Measurements from ENCODE around the gene EPDR1.
"Not testable (repeated sequence)": the region's sequence is repeated elsewhere in the genome, so short reads cannot be mapped to it uniquely, and the experiment has no call there.

The EPDR1 gene

DNA sequence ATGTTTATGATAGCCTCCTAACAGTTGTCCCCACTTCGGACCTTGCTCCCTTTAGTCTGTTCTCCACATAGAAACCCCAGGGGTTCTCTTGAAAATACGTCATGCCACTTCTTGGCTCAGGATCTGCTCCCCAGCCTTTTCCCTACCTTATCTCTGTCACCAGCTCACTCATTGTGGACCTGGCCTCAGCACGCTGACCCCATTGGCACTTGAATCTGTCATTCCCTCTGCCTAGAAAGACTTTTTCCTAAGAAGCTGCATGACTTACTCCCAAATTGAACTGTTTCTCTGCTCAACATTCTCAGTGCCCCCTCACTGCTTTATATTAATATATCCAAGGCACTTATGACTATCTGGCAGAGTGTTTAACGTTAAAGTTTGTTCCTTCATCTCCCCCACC lies 8.4 kb downstream of the EPDR1 start:
- DNase-seq (ENCODE audit: low read depth): no peak

DNA sequence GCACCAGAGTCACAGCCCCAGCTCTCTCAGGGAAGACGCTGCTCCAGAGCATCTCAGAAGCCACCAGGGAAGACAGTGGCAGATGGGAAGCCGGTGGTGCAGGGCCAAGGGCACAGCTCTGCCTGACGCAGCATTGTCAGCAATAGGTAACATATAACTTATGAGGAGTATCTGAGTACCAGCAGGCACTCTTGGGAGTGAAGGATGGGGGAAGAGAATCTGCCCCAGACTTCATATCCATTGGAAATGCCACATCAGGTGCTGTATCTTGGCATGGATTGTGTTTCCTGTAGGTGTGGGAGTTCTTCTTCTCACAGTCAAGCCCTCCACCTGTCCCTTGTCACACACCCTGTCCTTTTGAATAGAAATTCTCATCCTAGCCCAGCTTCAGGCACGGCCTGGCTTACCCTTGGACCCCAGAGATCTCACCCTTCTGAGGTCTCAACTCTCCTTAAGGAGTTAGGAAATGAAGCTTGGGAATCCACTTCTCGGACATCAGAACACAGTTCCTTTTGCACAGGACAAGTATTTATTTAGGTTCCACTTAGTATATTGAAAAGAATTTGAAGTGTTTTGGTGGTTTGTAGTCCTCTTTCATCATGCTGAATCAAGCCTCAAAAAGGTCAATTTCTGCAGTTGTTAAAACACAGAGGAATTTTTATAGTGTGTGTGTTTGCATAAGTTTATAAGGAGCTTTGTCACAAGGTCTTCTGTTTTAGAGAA lies 9.9 kb downstream of the EPDR1 start:
- no peak for DNase-seq (ENCODE audit: low read depth)

DNA sequence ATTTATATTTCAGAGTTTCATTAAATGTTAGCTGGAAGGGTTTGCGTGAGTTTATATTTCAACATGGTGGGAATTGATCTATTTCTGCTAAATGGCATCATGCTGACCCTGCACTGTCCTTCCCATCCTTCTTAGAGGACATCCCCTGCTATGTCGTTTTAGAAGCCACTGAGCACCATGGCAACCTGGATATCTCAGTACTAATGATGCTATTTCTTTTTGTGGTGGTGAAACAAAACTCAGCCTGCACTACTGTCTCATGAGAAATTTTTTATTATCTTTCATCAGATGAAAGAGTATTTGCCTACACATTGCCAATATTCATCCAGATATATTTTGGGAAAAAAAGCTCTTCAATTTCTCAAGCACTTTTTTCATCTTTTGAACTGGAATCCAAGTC lies 12.1 kb downstream of the EPDR1 start:
- no peak for DNase-seq (ENCODE audit: low read depth)

DNA sequence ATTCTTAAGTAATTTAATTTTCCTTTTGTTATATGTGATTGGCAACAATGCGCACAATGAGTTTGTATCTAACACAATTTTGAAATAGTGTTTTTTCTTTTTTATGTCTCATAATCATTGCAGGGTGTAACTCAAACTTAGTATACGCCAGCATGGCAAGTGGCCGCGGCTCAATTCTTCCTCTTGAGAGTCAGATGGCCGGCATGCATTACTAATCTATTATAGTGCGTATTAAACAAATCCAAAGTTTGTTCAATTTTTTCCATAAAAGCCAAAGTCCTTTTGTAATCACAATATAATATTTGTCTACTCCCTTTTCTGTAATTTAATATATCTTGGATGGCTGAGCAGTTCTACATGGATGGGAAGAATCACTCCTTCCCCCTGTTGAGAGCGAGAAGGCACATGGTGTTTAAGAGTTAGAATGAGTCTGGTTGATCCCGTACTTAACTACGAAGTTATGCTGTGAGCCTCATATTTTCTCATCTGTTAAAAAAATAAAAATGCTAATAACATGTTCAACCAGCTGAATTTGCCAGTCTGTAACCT lies 12.7 kb downstream of the EPDR1 start:
- no peak for DNase-seq (ENCODE audit: low read depth)

DNA sequence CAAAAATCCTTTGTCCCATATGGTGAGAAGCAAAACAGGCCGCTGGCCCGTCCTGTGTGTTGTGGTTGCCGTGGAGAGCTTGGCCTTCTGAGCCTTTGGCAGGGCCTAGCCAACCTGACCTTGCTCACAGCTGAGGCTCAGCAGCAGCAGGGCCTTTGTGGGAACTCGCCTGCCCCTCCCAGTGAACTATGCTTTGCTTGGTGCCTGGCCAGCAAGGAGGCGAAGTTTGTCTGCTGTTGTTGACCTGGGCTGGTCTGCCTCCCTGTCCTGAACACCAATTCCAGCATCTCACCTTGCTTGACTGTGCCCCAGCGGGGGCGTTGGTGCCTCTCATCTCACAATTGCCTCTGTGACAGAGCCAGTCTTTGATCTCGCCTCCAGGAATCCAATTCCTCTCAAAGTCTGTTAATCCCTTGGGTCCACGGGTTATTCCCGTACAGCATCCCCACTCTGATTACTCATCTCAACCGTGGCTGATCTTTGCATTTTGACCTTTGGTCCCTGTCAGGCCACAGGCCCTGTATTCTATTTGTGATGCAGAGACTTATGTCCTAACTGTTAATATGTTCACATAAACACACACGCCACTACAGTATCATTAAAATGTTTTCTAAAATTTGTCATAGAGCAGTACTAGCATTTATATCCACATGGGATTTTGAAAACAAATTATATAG lies 22.6 kb downstream of the EPDR1 start:
- DNase-seq (ENCODE audit: low read depth): no peak

DNA sequence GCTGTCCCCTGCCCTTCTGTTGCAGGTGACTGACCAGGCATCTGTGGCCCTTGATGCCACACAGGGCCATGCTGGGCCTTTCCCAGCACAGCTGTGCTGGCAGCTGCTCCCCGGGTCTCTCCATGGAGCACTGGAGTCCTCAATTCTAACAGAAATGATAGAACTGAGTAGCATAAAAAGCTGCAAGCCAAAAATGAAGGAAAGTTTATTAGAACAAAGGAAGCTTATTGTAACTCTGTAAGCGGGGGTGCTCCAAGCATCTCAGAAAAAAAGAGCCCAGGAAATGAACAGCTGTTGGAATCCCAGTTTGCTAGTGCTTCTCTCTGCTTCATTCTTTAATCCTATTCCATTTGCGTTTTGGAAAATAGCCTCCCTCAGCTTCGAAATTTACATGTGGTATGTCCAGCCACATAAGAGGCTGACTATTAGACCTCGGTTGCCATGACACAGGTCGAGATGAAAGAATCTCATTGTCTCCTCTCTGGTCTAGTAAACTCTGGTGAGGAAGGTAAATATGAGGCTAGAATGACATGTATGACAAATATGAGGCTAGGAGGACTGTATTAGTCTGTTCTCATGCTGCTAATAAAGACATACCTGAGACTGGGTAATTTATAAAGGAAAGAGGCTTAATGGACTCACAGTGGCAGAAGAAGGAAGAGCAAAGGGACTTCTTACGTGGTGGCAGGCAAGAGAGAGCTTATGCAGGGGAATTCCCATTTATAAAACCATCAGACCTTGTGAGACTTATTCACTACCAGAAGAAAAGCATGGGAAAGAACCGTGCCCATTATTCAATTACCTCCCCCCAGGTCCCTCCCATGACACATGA lies 23.7 kb downstream of the EPDR1 start:
- no peak for DNase-seq (ENCODE audit: low read depth)

DNA sequence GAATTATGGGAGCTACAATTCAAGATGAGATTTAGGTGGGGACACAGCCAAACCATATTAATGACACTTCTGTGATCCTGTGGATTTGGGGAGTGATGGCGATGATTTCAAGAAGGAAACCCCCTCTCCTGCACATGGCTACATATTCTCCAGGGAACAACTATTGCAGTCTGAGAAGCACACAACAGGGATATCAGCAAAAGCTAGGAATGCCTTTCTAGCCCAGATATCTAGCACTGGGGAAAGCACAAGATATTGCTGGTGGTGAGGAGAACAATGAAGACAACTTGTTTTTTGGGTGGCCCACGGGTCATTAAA lies 24.3 kb downstream of the EPDR1 start:
- no peak for DNase-seq (ENCODE audit: low read depth)

DNA sequence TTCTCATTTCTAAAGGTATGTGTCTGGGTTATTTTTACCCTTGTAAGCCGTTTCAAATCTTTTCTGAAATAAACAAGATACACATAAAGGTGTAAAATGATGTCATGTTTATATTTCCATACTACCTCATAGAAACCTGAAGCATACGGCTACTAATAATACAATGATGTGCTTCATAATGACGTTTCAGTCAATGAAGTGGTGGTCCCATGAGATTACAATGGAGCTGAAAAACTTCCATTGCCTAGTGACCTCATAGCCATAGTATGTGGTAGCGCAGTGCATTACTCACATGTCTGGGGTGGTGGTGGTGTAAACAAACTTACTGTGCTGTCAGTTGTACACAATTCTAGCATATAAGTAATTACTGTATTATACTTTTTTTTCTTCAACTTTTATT lies 24.9 kb downstream of the EPDR1 start:
- DNase-seq (ENCODE audit: low read depth): no peak

DNA sequence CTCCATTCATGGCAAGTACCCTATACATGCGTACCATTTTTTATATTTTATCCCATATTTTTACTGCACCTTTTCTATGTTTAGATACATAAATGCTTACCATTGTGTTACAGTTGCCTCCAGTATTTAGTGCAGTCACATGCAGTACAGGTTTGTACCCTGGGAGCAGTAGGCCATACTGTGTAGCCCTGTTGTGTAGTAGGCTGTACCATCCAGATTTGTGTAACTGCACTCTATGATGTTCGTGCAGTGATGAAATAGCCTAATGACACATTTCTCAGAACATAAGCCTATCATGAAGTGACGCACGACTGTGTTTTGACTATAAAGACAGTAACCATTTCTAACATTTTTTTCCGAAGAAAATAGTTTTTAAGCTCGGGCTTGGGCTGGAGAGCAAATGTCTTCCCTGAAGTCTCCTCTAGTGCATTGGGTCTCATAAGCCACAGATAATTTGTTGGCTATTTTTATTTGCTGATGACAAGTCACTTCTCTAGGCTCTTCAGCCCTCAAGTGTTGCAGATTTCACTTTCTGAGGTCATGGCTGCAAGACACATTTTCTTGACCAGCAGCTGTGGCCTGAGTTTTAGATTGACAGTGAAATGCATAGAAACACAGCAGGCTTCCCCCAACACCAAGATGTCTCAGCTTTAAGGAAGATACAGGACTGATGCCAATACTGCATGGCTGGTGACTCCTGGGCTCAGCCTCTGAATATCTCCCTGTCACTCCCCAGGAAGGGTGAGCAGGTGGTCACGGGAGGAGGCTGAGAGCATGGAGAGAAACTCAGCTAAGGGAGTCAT lies 26.9 kb downstream of the EPDR1 start:
- no peak for DNase-seq (ENCODE audit: low read depth)

DNA sequence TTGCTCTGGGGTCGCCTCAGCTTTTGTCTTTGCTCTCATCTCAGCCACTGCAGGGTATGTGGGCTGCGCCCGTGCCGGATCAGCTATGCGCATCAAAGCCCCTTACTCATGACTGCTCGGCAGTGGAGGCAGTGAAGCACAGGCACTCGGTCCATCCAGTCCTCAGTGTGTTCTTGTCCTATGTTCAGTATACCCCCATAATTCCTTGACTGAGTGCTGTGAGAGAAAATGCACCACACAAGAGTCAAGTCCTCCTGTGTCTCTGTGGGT lies 27.4 kb downstream of the EPDR1 start:
- no peak for DNase-seq (ENCODE audit: low read depth)

DNA sequence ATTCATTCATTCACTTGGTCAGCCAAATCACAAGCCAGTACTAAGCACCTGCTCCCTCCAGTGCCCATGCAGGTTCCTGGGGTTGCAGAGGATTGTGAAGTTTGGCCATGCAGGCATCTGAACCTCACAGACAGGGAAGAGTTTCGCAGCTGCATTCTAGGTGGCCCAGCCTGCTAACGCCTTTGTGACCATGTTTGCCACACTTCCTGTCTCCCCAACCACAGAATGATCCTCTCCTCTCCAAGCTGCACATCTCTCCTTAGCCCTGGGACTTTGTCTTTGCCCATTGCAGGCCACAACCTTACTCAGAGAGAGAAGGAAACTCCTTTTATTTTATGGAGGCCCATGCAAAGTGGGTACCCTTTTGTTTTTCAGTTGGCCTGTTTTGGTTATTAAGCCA lies 31.8 kb downstream of the EPDR1 start:
- no peak for DNase-seq (ENCODE audit: low read depth)

DNA sequence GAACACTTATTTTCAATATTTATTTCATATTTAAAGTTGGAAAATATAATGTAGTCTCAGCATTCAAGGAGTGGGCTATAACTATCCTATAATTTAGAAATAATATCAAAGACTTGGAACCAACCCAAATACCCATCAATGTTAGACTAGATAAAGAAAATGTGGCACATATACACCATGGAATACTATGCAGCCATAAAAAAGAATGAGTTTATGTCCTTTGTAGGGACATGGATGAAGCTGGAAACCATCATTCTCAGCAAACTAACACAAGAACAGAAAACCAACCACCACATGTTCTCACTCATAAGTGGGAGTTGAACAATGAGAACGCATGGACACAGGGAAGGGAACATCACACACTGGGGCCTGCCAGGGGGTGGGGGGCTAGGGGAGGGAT lies 33.8 kb downstream of the EPDR1 start:
- not testable (repeated sequence) for DNase-seq (ENCODE audit: low read depth)

DNA sequence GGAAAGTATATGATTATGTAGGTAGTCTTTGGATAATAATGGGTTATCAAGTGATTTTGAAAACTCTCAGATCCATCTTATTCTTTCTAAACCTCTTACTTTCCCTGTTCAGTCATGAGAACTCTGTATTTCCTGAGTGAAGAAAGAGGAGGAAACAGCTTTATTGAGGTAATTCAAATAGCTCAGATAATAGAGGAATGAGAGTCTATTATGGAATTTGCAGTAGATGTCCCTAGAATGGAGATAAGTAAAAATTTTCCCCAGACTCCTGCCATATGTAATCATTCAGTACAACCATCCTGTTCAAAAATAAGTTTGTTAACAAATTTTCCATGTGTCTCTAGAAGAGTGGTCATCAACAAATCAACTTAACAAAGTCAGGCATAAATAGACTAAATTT lies 36.4 kb downstream of the EPDR1 start:
- DNase-seq (ENCODE audit: low read depth): no peak

DNA sequence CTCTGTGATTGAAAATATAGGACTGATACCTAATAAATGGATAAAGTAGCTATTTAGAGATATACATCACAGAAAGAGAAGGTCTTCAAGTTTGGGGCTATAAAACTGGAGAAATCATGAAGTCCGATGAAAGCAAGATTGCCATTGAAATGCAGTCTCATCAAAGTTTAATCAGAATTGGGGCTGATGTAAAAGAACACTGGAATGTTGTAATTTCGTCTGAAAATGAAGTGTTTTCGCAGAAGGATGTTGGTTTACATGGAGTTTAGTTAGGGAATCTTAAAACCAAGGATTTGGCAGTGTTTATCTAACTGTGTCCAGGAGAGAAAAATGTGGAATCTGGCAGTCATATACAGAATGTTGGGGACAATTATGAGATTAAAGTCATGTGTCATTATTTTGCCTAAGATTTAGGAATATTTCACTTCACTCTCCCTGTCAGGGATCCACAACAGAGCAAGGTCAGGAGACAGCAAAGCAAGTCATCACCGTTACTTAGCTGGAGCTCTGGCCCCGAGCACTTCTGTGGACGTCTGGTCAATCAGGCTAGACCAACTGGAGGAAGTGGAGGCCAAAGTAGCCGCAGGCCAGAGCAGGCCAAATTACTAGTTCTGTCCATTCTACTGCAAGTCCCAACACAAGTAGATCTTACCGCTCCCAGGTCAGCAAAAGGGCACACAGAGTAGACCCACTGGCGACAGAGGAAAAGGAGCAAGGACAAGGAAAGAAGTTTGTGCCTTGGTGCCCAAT lies 37.0 kb downstream of the EPDR1 start:
- DNase-seq (ENCODE audit: low read depth): no peak

DNA sequence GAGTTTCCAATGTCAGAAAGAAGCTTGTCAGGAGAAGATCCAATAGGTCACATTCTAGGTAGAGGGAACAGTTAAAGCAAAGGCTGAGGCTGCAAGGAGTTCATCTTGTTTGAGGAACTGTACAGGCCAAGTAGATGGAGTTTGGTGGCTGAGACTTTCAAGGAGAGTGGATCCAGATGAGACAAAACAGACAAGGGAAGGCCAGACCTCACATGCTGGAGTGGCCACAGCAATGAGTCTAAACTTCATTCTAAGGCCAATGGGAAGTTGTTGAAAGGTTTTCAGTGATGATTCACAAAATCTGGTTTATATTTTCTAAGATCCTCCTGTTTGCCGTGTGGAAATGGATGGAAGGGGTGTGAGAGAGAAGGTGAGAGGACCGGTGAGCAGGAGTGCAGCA lies 40.0 kb downstream of the EPDR1 start:
- no peak for DNase-seq (ENCODE audit: low read depth)

DNA sequence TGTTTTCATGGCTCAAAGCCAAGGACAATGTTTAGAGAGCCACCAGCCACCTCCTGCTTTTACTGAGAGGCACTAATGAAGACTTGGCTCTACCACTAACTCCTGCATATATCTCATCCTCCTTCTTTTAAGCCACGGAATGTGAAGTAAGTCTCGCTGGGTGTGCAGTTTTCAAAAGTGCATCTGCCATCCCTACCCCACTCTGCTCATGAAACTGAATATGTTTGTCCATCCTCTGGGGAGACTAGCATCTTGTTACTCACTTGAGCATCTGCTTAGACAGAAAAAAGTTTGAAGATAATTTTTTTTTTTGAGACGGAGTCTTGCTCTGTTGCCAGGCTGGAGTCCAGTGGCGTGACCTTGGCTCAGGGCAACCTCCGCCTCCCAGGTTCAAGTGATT lies 40.8 kb downstream of the EPDR1 start:
- DNase-seq (ENCODE audit: low read depth): no peak

DNA sequence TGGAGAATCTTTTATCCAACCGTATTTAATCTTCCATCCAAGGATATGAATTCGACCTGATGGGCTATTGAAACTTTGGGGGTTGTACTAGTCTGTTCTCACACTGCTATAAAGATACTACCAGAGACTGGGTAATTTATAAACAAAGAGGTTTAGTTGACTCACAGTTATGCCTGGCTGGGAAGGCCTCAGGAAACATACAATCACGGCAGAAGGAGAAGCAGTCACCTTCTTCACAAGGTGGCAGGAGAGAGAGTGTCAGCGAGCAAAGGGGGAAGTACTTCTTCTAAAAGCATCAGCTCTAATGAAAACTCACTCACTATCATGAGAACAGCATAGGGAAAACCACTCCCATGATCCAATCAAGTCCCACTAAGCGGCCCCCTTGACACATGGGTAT lies 43.8 kb downstream of the EPDR1 start:
- DNase-seq (ENCODE audit: low read depth): no peak

DNA sequence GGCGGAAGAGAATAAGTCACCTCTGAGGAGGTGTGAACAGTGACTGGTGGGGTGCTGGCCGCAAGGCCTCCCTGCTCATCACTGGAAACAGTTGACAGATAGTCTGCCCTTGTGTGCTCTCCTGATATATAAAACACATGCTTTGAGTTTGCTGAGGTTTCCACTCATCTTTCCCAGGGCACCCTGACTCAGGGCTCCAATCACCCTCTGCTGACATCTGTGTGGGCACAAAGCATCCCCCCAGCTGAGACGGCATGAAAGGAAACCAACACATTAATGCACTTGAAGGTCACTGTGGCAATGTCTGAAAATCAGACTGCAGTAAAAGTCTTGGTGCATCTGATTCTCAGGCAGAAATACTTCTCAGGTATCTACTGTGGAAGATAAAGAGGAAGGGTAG lies 49.8 kb downstream of the EPDR1 start:
- DNase-seq (ENCODE audit: low read depth): no peak

DNA sequence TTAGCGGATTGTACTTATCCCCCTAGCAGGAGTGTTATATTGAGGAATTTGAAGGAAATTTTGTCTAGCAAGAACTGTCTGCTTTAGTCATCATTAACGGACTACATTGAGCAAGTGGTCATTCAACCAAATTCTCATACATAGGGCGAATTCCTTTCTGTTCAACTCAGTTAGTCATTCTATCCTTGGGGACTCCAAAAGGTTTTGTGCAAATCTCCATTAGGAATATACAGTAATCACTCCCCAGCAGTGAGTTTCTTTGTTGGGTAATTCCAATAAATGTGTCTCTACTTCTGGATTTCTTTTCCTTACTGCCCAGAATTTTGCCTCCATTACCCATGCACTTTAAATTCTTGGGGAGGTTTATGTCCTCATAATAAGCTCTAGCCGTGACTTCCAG lies 51.1 kb downstream of the EPDR1 start:
- no peak for DNase-seq (ENCODE audit: low read depth)

DNA sequence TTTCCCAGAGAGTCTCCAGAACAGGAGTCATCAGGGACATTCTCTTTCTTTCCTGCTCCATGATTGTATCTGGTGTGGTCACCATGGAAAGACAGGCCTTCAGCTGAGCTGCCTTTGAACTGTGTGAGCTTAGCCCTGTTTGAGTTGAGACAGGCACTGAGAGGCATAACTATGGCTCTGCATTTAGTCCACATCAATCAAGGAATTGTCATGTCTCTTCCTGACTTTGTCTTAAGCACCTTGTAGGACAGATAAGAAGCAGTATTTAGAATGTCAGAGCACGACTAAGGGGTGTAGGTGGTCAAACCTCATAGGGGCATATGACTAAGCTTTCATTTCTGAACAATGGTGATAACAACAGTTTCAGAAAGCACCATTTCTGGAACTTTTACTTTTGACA lies 53.5 kb downstream of the EPDR1 start:
- no peak for DNase-seq (ENCODE audit: low read depth)

DNA sequence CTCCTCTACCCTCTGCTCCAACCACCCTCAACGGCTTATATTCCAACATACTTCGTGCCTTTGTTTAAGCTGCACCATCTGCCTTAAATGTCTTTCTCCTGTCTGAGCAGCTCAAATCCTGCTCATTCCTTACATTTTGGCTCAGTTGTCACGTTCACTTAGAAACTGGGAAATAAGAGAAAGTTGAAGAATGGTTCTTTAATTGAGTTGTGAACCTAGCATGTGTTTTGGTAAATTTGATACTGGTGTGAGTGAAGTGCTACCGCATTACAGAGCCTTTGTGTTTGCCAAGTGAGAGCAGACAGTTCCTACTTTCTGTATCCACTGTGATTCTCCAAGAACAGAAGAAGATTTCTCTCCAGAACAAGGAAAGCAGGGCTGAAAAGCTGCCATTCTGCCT lies 54.3 kb downstream of the EPDR1 start:
- no peak for DNase-seq (ENCODE audit: low read depth)

DNA sequence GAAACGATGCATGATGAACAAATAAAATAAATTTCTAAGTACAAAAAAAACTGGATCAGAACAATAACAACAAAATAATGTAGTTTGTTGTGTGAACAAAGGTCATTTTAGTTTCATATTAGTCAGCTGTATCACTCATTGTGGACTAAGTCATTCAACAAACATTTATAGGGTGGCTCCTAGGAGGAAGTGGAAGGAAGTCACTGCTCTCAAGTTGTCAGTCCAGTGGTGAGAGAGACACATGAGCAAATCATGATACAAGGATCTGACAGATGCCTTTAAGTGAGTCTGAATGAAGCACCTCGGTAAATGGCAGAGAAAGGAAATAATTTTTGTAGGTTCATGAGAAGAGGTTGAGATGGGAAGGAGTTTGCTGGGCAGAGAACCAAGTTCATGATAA lies 56.8 kb downstream of the EPDR1 start:
- DNase-seq (ENCODE audit: low read depth): no peak

Data from stimulated activated CD8-positive, alpha-beta memory T cell treated with anti-CD3 and anti-CD28 coated beads, Interleukin-4, amount 100 ng/mL, for 24 hours (primary cell).